Liver (tissue), 3 donors: ENCODE data around the gene MCM6.

ENCODE experiments used
- CTCF ChIP-seq: fragments of 150-350 bp; IDR thresholded peaks from 2 replicates; pipeline ENCODE4 v1.5.1; 2017; ENCODE audit warnings: improper control_type of control experiment, low read depth, low read length; ENCODE audit not compliant: missing input control
- FOXA1 ChIP-seq: IDR thresholded peaks from 2 replicates; pipeline ENCODE4 v1.6.1; 2016; ENCODE audit warnings: antibody characterized with exemption
- FOXA2 ChIP-seq: IDR thresholded peaks from 2 replicates; pipeline ENCODE4 v1.6.1; 2016; ENCODE audit warnings: antibody characterized with exemption
- JUND ChIP-seq, 2 donors: IDR thresholded peaks; 2 replicates each; pipeline ENCODE4 v1.6.1; 2016; ENCODE audit warnings: antibody characterized with exemption in 2 of 2
- REST ChIP-seq: IDR thresholded peaks from 2 replicates; pipeline ENCODE4 v1.6.1; 2016; ENCODE audit warnings: antibody characterized with exemption, mild to moderate bottlenecking
- SP1 ChIP-seq: IDR thresholded peaks from 2 replicates; pipeline ENCODE4 v1.6.1; 2018; ENCODE audit warnings: antibody characterized with exemption, mild to moderate bottlenecking
- donor health status: healthy.
- donor health status: healthy.

- TF ChIP-seq CTCF (no peak), SP1 (no peak), REST (no peak), FOXA2 (no peak), FOXA1 (no peak), JUND (IDR thresholded peaks at IDR 0.05) (no peak)
Measured at GRCh38 chr2:135885709-135886108, 9.5 kb upstream of the MCM6 start.
